ENCODE results near the gene HDAC7. TPM values are rescaled to one million over a fixed set of nuclear protein-coding genes. Genes with fewer than 3 reads are reported as not detected.
A peak's percentile ranks its signal among the peaks of the same experiment; 100 is the strongest.
"Not testable (repeated sequence)": the region's sequence is repeated elsewhere in the genome, so short reads cannot be mapped to it uniquely, and the experiment has no call there.

Gene HDAC7
- total RNA-seq, 2 experiments from 2014 or later = 218 to 232 TPM

- H3K9me3 Mint-ChIP-seq, DNase-seq, H3K27me3 Mint-ChIP-seq: not testable (repeated sequence)
- ChIA-PET CTCF (interaction anchor here (17.2 kb wide), 1 partner anchor 19 kb away, joined by 309 read pairs; no protein-coding TSS in a partner anchor), POLR2A (interaction anchor here (2.9 kb wide), 1 partner anchor 17 kb away, joined by 18 read pairs; no protein-coding TSS in a partner anchor)
- Mint-ChIP-seq H3K4me3 (peak overlapping the region; percentile 94), H3K27ac (peak overlapping the region; percentile 97), H3K4me1 (peaks cover 80% of the 10 kb centered on the region), H3K36me3 (ENCODE audit: low read depth) (peaks cover 75% of the 10 kb centered on the region)
Observed at GRCh38 chr12:47815447-47815846, 4.3 kb downstream of the HDAC7 start.

GRCh38 chr12:47814539-47815170 lies 5.0 kb downstream of the HDAC7 start:
- Mint-ChIP-seq H3K4me3 (peak overlapping the region; percentile 94), H3K27me3 (no peaks in the 10 kb centered on the region), H3K36me3 (ENCODE audit: low read depth) (peaks cover 76% of the 10 kb centered on the region), H3K27ac (peak overlapping the region; percentile 97), H3K4me1 (peaks cover 83% of the 10 kb centered on the region), H3K9me3 (no peaks in the 10 kb centered on the region)
- ChIA-PET CTCF (interaction anchor here (0.6 to 17.2 kb wide), 4 partner anchors 8 to 368 kb away, joined by 3 to 309 read pairs (median 6); no protein-coding TSS in a partner anchor), POLR2A (interaction anchor here (2.9 kb wide), 1 partner anchor 18 kb away, joined by 18 read pairs; no protein-coding TSS in a partner anchor)
- DNase-seq = no peak

- H3K36me3 Mint-ChIP-seq (ENCODE audit: low read depth) = peaks cover 72% of the 10 kb centered on the region
- H3K4me3 Mint-ChIP-seq = peak overlapping the region; percentile 94
- peak; percentile 40 for DNase-seq
- no peaks in the 10 kb centered on the region for H3K27me3 Mint-ChIP-seq
- H3K27ac Mint-ChIP-seq = peak overlapping the region; percentile 97
- CTCF ChIA-PET = interaction anchor here (0.6 to 17.2 kb wide), 14 partner anchors 9 to 369 kb away, joined by 3 to 309 read pairs (median 4); partner anchors contain the start of gene TMEM106C
- no peaks in the 10 kb centered on the region for H3K9me3 Mint-ChIP-seq
- H3K4me1 Mint-ChIP-seq = peaks cover 90% of the 10 kb centered on the region
- POLR2A ChIA-PET = interaction anchor here (0.5 to 2.9 kb wide), 5 partner anchors 9 to 28 kb away, joined by 3 to 18 read pairs (median 3); no protein-coding TSS in a partner anchor
Observed at GRCh38 chr12:47813511-47814196, 6.0 kb downstream of the HDAC7 start.

- DNase-seq = peak; percentile 95
- Mint-ChIP-seq H3K27ac (peak overlapping the region; percentile 97), H3K4me3 (peak overlapping the region; percentile 94), H3K4me1 (peaks cover 94% of the 10 kb centered on the region), H3K36me3 (ENCODE audit: low read depth) (peaks cover 65% of the 10 kb centered on the region), H3K9me3 (no peaks in the 10 kb centered on the region), H3K27me3 (no peaks in the 10 kb centered on the region)
- ChIA-PET CTCF (interaction anchor here (0.6 to 17.2 kb wide), 14 partner anchors 9 to 151 kb away, joined by 3 to 309 read pairs (median 4); partner anchors contain the start of gene TMEM106C), POLR2A (interaction anchor here (0.6 to 2.9 kb wide), 4 partner anchors 9 to 27 kb away, joined by 3 to 18 read pairs (median 4); no protein-coding TSS in a partner anchor)
Observed at GRCh38 chr12:47812797-47813510, 6.7 kb downstream of the HDAC7 start.

GRCh38 chr12:47811581-47812484 lies 7.9 kb downstream of the HDAC7 start:
- no peaks in the 10 kb centered on the region for H3K9me3 Mint-ChIP-seq
- peaks cover 61% of the 10 kb centered on the region for H3K36me3 Mint-ChIP-seq (ENCODE audit: low read depth)
- no peak for DNase-seq
- no peaks in the 10 kb centered on the region for H3K27me3 Mint-ChIP-seq
- H3K4me1 Mint-ChIP-seq = peaks cover 96% of the 10 kb centered on the region
- H3K4me3 Mint-ChIP-seq = peak overlapping the region; percentile 94
- CTCF ChIA-PET = interaction anchor here (0.8 to 17.2 kb wide), 9 partner anchors 8 to 386 kb away, joined by 3 to 309 read pairs (median 5); no protein-coding TSS in a partner anchor
- POLR2A ChIA-PET = interaction anchor here (0.7 kb wide), 1 partner anchor 700 kb away, joined by 3 read pairs; no protein-coding TSS in a partner anchor
- peak overlapping the region; percentile 97 for H3K27ac Mint-ChIP-seq

- peaks cover 64% of the 10 kb centered on the region for H3K36me3 Mint-ChIP-seq (ENCODE audit: low read depth)
- POLR2A ChIA-PET = interaction anchor here (0.6 kb wide), 1 partner anchor 20 kb away, joined by 3 read pairs; no protein-coding TSS in a partner anchor
Observed at GRCh38 chr12:47811072-47811396, 8.7 kb downstream of the HDAC7 start.

GRCh38 chr12:47809518-47809917 lies 10.2 kb downstream of the HDAC7 start:
- CTCF ChIA-PET = interaction anchor here (0.7 to 17.2 kb wide), 7 partner anchors 8 to 74 kb away, joined by 3 to 309 read pairs (median 6); partner anchors contain the start of gene HDAC7

More at GRCh38 chr12:47811072-47811396, 8.7 kb downstream of the HDAC7 start:
- Mint-ChIP-seq H3K27me3 (no peaks in the 10 kb centered on the region), H3K27ac (peak overlapping the region; percentile 96), H3K4me1 (peaks cover 96% of the 10 kb centered on the region), H3K4me3 (peak overlapping the region; percentile 94), H3K9me3 (no peaks in the 10 kb centered on the region)
- no peak for DNase-seq
- CTCF ChIA-PET = interaction anchor here (0.9 to 17.2 kb wide), 4 partner anchors 9 to 387 kb away, joined by 3 to 309 read pairs (median 5); no protein-coding TSS in a partner anchor

GRCh38 chr12:47808574-47809365 lies 10.9 kb downstream of the HDAC7 start:
- Mint-ChIP-seq H3K4me1 (peaks cover 96% of the 10 kb centered on the region), H3K27ac (peak overlapping the region; percentile 93), H3K9me3 (no peaks in the 10 kb centered on the region), H3K36me3 (ENCODE audit: low read depth) (peaks cover 66% of the 10 kb centered on the region), H3K4me3 (peak overlapping the region; percentile 73), H3K27me3 (no peaks in the 10 kb centered on the region)
- ChIA-PET CTCF (interaction anchor here (0.7 to 17.2 kb wide), 15 partner anchors 8 to 93 kb away, joined by 3 to 309 read pairs (median 4); partner anchors contain the start of gene HDAC7), POLR2A (interaction anchor here (0.6 to 1.8 kb wide), 4 partner anchors 9 to 26 kb away, joined by 4 to 8 read pairs (median 4); no protein-coding TSS in a partner anchor)
- DNase-seq = peak; percentile 59

More at GRCh38 chr12:47809518-47809917, 10.2 kb downstream of the HDAC7 start:
- H3K9me3 Mint-ChIP-seq, H3K27me3 Mint-ChIP-seq, POLR2A ChIA-PET, DNase-seq: not testable (repeated sequence)
- H3K4me1 Mint-ChIP-seq = peaks cover 96% of the 10 kb centered on the region
- H3K36me3 Mint-ChIP-seq (ENCODE audit: low read depth) = peaks cover 66% of the 10 kb centered on the region
- H3K4me3 Mint-ChIP-seq = peak overlapping the region; percentile 94
- peak overlapping the region; percentile 96 for H3K27ac Mint-ChIP-seq

GRCh38 chr12:47808050-47808449 lies 11.7 kb downstream of the HDAC7 start:
- ChIA-PET CTCF (interaction anchor here (0.8 to 17.2 kb wide), 14 partner anchors 9 to 92 kb away, joined by 3 to 309 read pairs (median 4); partner anchors contain the start of gene HDAC7), POLR2A (interaction anchor here (0.6 to 1.8 kb wide), 5 partner anchors 9 to 27 kb away, joined by 3 to 8 read pairs (median 4); no protein-coding TSS in a partner anchor)
- Mint-ChIP-seq H3K36me3 (ENCODE audit: low read depth) (peaks cover 67% of the 10 kb centered on the region), H3K9me3 (no peaks in the 10 kb centered on the region), H3K4me3 (peak overlapping the region; percentile 73), H3K4me1 (peaks cover 96% of the 10 kb centered on the region), H3K27me3 (no peaks in the 10 kb centered on the region), H3K27ac (peak overlapping the region; percentile 93)
- DNase-seq = peak; percentile 88

GRCh38 chr12:47807338-47807737 lies 12.4 kb downstream of the HDAC7 start:
- Mint-ChIP-seq H3K4me1 (peaks cover 97% of the 10 kb centered on the region), H3K27ac (peak overlapping the region; percentile 93), H3K36me3 (ENCODE audit: low read depth) (peaks cover 63% of the 10 kb centered on the region), H3K27me3 (no peaks in the 10 kb centered on the region), H3K9me3 (no peaks in the 10 kb centered on the region), H3K4me3 (peak overlapping the region; percentile 73)
- DNase-seq = no peak
- ChIA-PET POLR2A (interaction anchor here (0.6 to 1.8 kb wide), 3 partner anchors 10 to 26 kb away, joined by 3 to 8 read pairs (median 3); no protein-coding TSS in a partner anchor), CTCF (interaction anchor here (0.6 to 17.2 kb wide), 13 partner anchors 10 to 1683 kb away, joined by 3 to 309 read pairs (median 5); partner anchors contain the start of gene HDAC7)
